HG02678 (cell line): Measurements from ENCODE around the gene IRF9.
A peak's percentile ranks its signal among the peaks of the same experiment; 100 is the strongest.
"Not testable (repeated sequence)": the region's sequence is repeated elsewhere in the genome, so short reads cannot be mapped to it uniquely, and the experiment has no call there.

Experiments used
- ATAC-seq: cut with Tn5 transposase; IDR thresholded peaks from one replicate; pipeline ENCODE4 v1.9.1; 2021; ENCODE audit warnings: mild to moderate bottlenecking, moderate library complexity; ENCODE audit not compliant: unreplicated experiment

Gene IRF9

GRCh38 chr14:24190416-24190815 lies 29.4 kb downstream of the IRF9 start:
- no peak for ATAC-seq

- no peak for ATAC-seq
Measured at GRCh38 chr14:24192933-24193332, 31.9 kb downstream of the IRF9 start.

- no peak for ATAC-seq
Measured at GRCh38 chr14:24194186-24194872, 33.3 kb downstream of the IRF9 start.

- ATAC-seq, result no peak
Measured at GRCh38 chr14:24194873-24195185, 33.8 kb downstream of the IRF9 start.

- ATAC-seq, result peak; percentile 81
Measured at GRCh38 chr14:24195186-24196070, 34.4 kb downstream of the IRF9 start, which contains the start of gene TM9SF1. Gene TM9SF1 (minus strand): TSS chr14:24195441. CDS start chr14:24195019, 422 bp downstream.

GRCh38 chr14:24196071-24197055 lies 35.3 kb downstream of the IRF9 start:
- peak; percentile 27 for ATAC-seq

- ATAC-seq, result no peak
Measured at GRCh38 chr14:24197056-24197450, 36.0 kb downstream of the IRF9 start.

GRCh38 chr14:24198814-24199524 lies 37.9 kb downstream of the IRF9 start:
- ATAC-seq, result no peak

GRCh38 chr14:24202538-24202937 lies 41.5 kb downstream of the IRF9 start:
- not testable (repeated sequence) for ATAC-seq

GRCh38 chr14:24203249-24203886 lies 42.3 kb downstream of the IRF9 start:
- ATAC-seq, result not testable (repeated sequence)

GRCh38 chr14:24204163-24205146 lies 43.4 kb downstream of the IRF9 start:
- ATAC-seq, result no peak

GRCh38 chr14:24206260-24207103 lies 45.4 kb downstream of the IRF9 start:
- ATAC-seq, result no peak

- ATAC-seq, result no peak
Measured at GRCh38 chr14:24207104-24207551, 46.1 kb downstream of the IRF9 start.

GRCh38 chr14:24207625-24208024 lies 46.6 kb downstream of the IRF9 start:
- ATAC-seq, result no peak

GRCh38 chr14:24211311-24211710 lies 50.2 kb downstream of the IRF9 start:
- no peak for ATAC-seq

GRCh38 chr14:24212924-24213865 lies 52.1 kb downstream of the IRF9 start, which contains the start of gene CHMP4A:
Gene CHMP4A (minus strand): TSS chr14:24213488. CDS start chr14:24213439, 49 bp downstream.
- ATAC-seq, result peak; percentile 81
